GM12878 (cell line): ENCODE data around the gene RAPGEF1. TPM values are rescaled to one million over a fixed set of nuclear protein-coding genes. Genes with fewer than 3 reads are reported as not detected.

Experiments used
- FOS ChIP-seq: IDR thresholded peaks from 3 replicates; pipeline ENCODE4 v1.6.1; 2011; ENCODE audit warnings: borderline replicate concordance; ENCODE audit not compliant: insufficient read length; ENCODE audit errors: extremely low read depth
- LARP7 ChIP-seq: fragments of 450-650 bp; IDR thresholded peaks from 2 replicates; pipeline ENCODE4 v1.6.1; 2017; ENCODE audit warnings: mild to moderate bottlenecking
- MEF2A ChIP-seq: IDR thresholded peaks from 2 replicates; pipeline ENCODE4 v1.6.1; 2011; ENCODE audit warnings: low read depth, mild to moderate bottlenecking, low read length, moderate library complexity; ENCODE audit not compliant: insufficient read depth
- NR2F1 ChIP-seq: fragments of 450-650 bp; conservative IDR thresholded peaks from 2 replicates; pipeline ENCODE4 v1.6.1; 2017; ENCODE audit warnings: mild to moderate bottlenecking
- POLR2AphosphoS5 ChIP-seq: IDR thresholded peaks from 2 replicates; pipeline ENCODE4 v1.6.1; 2011; ENCODE audit warnings: mild to moderate bottlenecking, low read length, inconsistent platforms
- RCOR1 ChIP-seq: conservative IDR thresholded peaks from 2 replicates; pipeline ENCODE4 v1.6.1; 2012; ENCODE audit warnings: low read depth, low read length, improper control_type of control experiment
- SMARCA5 ChIP-seq: fragments of 450-650 bp; IDR thresholded peaks from 2 replicates; pipeline ENCODE4 v1.6.1; 2017; ENCODE audit warnings: mild to moderate bottlenecking
- STAT3 ChIP-seq: IDR thresholded peaks from 2 replicates; pipeline ENCODE4 v1.6.1; 2011; ENCODE audit warnings: low read depth, low read length, improper control_type of control experiment
- polyA plus RNA-seq, 11 experiments: library from polyadenylated mRNA; depleted of rRNA in 4 of 11; unstranded in 6 of 11; stranded (reverse) in 5 of 11; fragments of >200 nt; fragmentation: Nextera tagmentation in 4 of 11; fragmentation: Illumina TruSeq in 1 of 11; extraction: Ambion mirVana in 4 of 11; extraction: Trizol in 1 of 11; gene quantifications; 1 replicate in 1 of 11; 2 replicates in 10 of 11; pipeline versions ENCODE4 v1.2.1 to v1.2.3, GENCODE V29; 2011 to 2016; ENCODE audit warnings: inconsistent platforms in 2 of 11, missing spikeins in 2 of 11, low read depth in 1 of 11
- total RNA-seq, 4 experiments: library from RNA; depleted of rRNA in 3 of 4; stranded (reverse); fragments of >200 nt in 3 of 4; fragmentation: Illumina TruSeq in 1 of 4; extraction: Trizol in 1 of 4; gene quantifications; 2 replicates each; pipeline versions ENCODE4 v1.2.1 to v1.2.3, GENCODE V29; 2013 to 2021
- TF ChIP-seq, protein P1 (sequence below): IDR thresholded peaks from 2 replicates; pipeline ENCODE4 v1.6.1; 2012; ENCODE audit warnings: improper control_type of control experiment, low read depth, low read length; ENCODE audit not compliant: insufficient replicate concordance
- TF ChIP-seq, protein P2 (sequence below): IDR thresholded peaks from 2 replicates; pipeline ENCODE4 v1.6.1; 2011; ENCODE audit warnings: low read depth, low read length, improper control_type of control experiment, borderline replicate concordance
- TF ChIP-seq, protein P3 (sequence below): fragments of 450-650 bp; IDR thresholded peaks from 2 replicates; pipeline ENCODE4 v1.6.1; 2017; ENCODE audit warnings: mild to moderate bottlenecking, moderate library complexity
- TF ChIP-seq, protein P4 (sequence below): fragments of 450-650 bp; IDR thresholded peaks from 2 replicates; pipeline ENCODE4 v1.6.1; 2017; ENCODE audit warnings: antibody characterized with exemption, mild to moderate bottlenecking, moderate library complexity
- TF ChIP-seq, protein P5 (sequence below): fragments of 450-650 bp; formaldehyde crosslinking; IDR thresholded peaks from 2 replicates; pipeline ENCODE4 v1.5.0; 2022; ENCODE audit warnings: mild to moderate bottlenecking, missing genetic modification characterization

RAPGEF1 gene
- total and polyA plus RNA-seq, 10 of the 15 experiments (the other 5 are each of a cell fraction or from before 2014, with no cell fraction given): 0.42 to 113 (median 45.9) TPM

DNA sequence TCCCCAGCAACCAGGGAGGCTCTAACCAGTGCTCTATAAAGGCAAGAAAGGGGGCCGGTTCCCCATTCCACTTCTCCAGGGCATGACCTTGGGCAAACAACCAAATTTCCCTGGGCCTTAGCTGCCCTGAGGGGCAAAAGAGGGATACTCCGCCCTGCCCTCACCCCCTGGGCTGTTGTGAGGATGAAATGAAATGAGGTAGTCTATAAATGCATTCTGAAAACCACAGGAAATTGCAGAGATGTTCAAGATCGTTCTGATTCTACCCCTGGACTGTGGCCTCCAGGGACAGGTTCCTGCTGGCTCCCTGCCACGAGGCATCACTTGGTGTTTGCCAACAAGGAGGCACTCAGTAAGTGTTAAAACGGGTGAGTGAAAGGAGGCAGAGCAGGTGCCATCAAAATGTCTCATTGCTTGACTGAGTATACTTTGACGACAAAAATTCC is 5.7 kb downstream of the RAPGEF1 start (continued):
- TF ChIP-seq, protein P1, sequence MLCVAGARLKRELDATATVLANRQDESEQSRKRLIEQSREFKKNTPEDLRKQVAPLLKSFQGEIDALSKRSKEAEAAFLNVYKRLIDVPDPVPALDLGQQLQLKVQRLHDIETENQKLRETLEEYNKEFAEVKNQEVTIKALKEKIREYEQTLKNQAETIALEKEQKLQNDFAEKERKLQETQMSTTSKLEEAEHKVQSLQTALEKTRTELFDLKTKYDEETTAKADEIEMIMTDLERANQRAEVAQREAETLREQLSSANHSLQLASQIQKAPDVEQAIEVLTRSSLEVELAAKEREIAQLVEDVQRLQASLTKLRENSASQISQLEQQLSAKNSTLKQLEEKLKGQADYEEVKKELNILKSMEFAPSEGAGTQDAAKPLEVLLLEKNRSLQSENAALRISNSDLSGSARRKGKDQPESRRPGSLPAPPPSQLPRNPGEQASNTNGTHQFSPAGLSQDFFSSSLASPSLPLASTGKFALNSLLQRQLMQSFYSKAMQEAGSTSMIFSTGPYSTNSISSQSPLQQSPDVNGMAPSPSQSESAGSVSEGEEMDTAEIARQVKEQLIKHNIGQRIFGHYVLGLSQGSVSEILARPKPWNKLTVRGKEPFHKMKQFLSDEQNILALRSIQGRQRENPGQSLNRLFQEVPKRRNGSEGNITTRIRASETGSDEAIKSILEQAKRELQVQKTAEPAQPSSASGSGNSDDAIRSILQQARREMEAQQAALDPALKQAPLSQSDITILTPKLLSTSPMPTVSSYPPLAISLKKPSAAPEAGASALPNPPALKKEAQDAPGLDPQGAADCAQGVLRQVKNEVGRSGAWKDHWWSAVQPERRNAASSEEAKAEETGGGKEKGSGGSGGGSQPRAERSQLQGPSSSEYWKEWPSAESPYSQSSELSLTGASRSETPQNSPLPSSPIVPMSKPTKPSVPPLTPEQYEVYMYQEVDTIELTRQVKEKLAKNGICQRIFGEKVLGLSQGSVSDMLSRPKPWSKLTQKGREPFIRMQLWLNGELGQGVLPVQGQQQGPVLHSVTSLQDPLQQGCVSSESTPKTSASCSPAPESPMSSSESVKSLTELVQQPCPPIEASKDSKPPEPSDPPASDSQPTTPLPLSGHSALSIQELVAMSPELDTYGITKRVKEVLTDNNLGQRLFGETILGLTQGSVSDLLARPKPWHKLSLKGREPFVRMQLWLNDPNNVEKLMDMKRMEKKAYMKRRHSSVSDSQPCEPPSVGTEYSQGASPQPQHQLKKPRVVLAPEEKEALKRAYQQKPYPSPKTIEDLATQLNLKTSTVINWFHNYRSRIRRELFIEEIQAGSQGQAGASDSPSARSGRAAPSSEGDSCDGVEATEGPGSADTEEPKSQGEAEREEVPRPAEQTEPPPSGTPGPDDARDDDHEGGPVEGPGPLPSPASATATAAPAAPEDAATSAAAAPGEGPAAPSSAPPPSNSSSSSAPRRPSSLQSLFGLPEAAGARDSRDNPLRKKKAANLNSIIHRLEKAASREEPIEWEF: no peak
- TF ChIP-seq NR2F1: peak; percentile 78
- peak; percentile 14; the same call in 1 of the 2 replicates for TF ChIP-seq POLR2AphosphoS5
- TF ChIP-seq, protein P2, sequence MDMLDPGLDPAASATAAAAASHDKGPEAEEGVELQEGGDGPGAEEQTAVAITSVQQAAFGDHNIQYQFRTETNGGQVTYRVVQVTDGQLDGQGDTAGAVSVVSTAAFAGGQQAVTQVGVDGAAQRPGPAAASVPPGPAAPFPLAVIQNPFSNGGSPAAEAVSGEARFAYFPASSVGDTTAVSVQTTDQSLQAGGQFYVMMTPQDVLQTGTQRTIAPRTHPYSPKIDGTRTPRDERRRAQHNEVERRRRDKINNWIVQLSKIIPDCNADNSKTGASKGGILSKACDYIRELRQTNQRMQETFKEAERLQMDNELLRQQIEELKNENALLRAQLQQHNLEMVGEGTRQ: no peak
- no peak for TF ChIP-seq STAT3
- TF ChIP-seq MEF2A: no peak
- no peak for TF ChIP-seq RCOR1
- TF ChIP-seq SMARCA5: no peak
- TF ChIP-seq LARP7: no peak
- TF ChIP-seq, protein P3, sequence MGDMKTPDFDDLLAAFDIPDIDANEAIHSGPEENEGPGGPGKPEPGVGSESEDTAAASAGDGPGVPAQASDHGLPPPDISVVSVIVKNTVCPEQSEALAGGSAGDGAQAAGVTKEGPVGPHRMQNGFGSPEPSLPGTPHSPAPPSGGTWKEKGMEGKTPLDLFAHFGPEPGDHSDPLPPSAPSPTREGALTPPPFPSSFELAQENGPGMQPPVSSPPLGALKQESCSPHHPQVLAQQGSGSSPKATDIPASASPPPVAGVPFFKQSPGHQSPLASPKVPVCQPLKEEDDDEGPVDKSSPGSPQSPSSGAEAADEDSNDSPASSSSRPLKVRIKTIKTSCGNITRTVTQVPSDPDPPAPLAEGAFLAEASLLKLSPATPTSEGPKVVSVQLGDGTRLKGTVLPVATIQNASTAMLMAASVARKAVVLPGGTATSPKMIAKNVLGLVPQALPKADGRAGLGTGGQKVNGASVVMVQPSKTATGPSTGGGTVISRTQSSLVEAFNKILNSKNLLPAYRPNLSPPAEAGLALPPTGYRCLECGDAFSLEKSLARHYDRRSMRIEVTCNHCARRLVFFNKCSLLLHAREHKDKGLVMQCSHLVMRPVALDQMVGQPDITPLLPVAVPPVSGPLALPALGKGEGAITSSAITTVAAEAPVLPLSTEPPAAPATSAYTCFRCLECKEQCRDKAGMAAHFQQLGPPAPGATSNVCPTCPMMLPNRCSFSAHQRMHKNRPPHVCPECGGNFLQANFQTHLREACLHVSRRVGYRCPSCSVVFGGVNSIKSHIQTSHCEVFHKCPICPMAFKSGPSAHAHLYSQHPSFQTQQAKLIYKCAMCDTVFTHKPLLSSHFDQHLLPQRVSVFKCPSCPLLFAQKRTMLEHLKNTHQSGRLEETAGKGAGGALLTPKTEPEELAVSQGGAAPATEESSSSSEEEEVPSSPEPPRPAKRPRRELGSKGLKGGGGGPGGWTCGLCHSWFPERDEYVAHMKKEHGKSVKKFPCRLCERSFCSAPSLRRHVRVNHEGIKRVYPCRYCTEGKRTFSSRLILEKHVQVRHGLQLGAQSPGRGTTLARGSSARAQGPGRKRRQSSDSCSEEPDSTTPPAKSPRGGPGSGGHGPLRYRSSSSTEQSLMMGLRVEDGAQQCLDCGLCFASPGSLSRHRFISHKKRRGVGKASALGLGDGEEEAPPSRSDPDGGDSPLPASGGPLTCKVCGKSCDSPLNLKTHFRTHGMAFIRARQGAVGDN: peak; percentile 66
- no peak for TF ChIP-seq FOS
- TF ChIP-seq, protein P4, sequence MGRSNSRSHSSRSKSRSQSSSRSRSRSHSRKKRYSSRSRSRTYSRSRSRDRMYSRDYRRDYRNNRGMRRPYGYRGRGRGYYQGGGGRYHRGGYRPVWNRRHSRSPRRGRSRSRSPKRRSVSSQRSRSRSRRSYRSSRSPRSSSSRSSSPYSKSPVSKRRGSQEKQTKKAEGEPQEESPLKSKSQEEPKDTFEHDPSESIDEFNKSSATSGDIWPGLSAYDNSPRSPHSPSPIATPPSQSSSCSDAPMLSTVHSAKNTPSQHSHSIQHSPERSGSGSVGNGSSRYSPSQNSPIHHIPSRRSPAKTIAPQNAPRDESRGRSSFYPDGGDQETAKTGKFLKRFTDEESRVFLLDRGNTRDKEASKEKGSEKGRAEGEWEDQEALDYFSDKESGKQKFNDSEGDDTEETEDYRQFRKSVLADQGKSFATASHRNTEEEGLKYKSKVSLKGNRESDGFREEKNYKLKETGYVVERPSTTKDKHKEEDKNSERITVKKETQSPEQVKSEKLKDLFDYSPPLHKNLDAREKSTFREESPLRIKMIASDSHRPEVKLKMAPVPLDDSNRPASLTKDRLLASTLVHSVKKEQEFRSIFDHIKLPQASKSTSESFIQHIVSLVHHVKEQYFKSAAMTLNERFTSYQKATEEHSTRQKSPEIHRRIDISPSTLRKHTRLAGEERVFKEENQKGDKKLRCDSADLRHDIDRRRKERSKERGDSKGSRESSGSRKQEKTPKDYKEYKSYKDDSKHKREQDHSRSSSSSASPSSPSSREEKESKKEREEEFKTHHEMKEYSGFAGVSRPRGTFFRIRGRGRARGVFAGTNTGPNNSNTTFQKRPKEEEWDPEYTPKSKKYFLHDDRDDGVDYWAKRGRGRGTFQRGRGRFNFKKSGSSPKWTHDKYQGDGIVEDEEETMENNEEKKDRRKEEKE: no peak
- TF ChIP-seq, protein P5, sequence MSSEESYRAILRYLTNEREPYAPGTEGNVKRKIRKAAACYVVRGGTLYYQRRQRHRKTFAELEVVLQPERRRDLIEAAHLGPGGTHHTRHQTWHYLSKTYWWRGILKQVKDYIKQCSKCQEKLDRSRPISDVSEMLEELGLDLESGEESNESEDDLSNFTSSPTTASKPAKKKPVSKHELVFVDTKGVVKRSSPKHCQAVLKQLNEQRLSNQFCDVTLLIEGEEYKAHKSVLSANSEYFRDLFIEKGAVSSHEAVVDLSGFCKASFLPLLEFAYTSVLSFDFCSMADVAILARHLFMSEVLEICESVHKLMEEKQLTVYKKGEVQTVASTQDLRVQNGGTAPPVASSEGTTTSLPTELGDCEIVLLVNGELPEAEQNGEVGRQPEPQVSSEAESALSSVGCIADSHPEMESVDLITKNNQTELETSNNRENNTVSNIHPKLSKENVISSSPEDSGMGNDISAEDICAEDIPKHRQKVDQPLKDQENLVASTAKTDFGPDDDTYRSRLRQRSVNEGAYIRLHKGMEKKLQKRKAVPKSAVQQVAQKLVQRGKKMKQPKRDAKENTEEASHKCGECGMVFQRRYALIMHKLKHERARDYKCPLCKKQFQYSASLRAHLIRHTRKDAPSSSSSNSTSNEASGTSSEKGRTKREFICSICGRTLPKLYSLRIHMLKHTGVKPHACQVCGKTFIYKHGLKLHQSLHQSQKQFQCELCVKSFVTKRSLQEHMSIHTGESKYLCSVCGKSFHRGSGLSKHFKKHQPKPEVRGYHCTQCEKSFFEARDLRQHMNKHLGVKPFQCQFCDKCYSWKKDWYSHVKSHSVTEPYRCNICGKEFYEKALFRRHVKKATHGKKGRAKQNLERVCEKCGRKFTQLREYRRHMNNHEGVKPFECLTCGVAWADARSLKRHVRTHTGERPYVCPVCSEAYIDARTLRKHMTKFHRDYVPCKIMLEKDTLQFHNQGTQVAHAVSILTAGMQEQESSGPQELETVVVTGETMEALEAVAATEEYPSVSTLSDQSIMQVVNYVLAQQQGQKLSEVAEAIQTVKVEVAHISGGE (CRISPR knock-in tag): no peak
